Neural cell (in vitro differentiated cells): ENCODE data around the gene SLC31A1. TPM values are rescaled to one million over a fixed set of nuclear protein-coding genes. Genes with fewer than 3 reads are reported as not detected.

ENCODE experiments used
- H2AFZ ChIP-seq: fragments of 200-600, 300-800 bp; sonication (generic), shearing (Covaris generic); 2 replicates; pipeline ENCODE4 v1.6.0; 2014; ENCODE audit warnings: low read depth, mild to moderate bottlenecking, antibody characterized with exemption, low read length, moderate library complexity
- H3F3A ChIP-seq: fragments of 200-600 bp; shearing (Covaris generic); 2 replicates; pipeline ENCODE4 v1.6.1; 2016; ENCODE audit warnings: mild to moderate bottlenecking, moderate library complexity, mixed read lengths, antibody characterized with exemption, low read length; ENCODE audit not compliant: insufficient read depth, poor library complexity, severe bottlenecking
- H3K27ac ChIP-seq: fragments of 200-600, 300-800 bp; sonication (generic), shearing (Covaris generic); 2 replicates; pipeline ENCODE4 v1.5.1; 2014; ENCODE audit warnings: mild to moderate bottlenecking, low read length, moderate library complexity
- H3K27me3 ChIP-seq: fragments of 300-800, 200-600 bp; sonication (generic), shearing (Covaris generic); 2 replicates; pipeline ENCODE4 v1.6.0; 2014; ENCODE audit warnings: mild to moderate bottlenecking, low read depth, low read length, moderate library complexity; ENCODE audit not compliant: insufficient read depth
- H3K36me3 ChIP-seq: fragments of 300-800, 200-600 bp; sonication (generic), shearing (Covaris generic); 2 replicates; pipeline ENCODE4 v1.5.1; 2014; ENCODE audit warnings: mild to moderate bottlenecking, antibody characterized with exemption, low read length, moderate library complexity; ENCODE audit not compliant: insufficient read depth
- H3K4me2 ChIP-seq: fragments of 300-800, 200-600 bp; sonication (generic), shearing (Covaris generic); 2 replicates; pipeline ENCODE4 v1.6.0; 2014; ENCODE audit warnings: mild to moderate bottlenecking, low read length
- H3K4me3 ChIP-seq: fragments of 300-800, 200-600 bp; sonication (generic), shearing (Covaris generic); 2 replicates; pipeline ENCODE4 v1.5.1; 2014; ENCODE audit warnings: mild to moderate bottlenecking, low read length, moderate library complexity
- H3K79me2 ChIP-seq: fragments of 200-600 bp; shearing (Covaris generic); replicated peaks from 2 replicates; pipeline ENCODE4 v1.6.0; 2014; ENCODE audit warnings: mild to moderate bottlenecking, low read length, moderate library complexity; ENCODE audit not compliant: insufficient read depth
- H3K9ac ChIP-seq: fragments of 300-800, 200-600 bp; sonication (generic), shearing (Covaris generic); 2 replicates; pipeline ENCODE4 v1.6.1; 2016; ENCODE audit warnings: mild to moderate bottlenecking, low read length, mixed read lengths
- H3K9me2 ChIP-seq: fragments of 200-600 bp; shearing (Covaris generic); 2 replicates; pipeline ENCODE4 v1.6.1; 2016; ENCODE audit warnings: mild to moderate bottlenecking, low read length, mixed read lengths; ENCODE audit not compliant: insufficient read depth
- H3K9me3 ChIP-seq: fragments of 200-600, 300-800 bp; sonication (generic), shearing (Covaris generic); 2 replicates; pipeline ENCODE4 v1.6.1; 2016; ENCODE audit warnings: mild to moderate bottlenecking, mixed run types, low read length, moderate library complexity, mixed read lengths
- H4K20me1 ChIP-seq: fragments of 200-600 bp; shearing (Covaris generic); 2 replicates; pipeline ENCODE4 v1.6.1; 2016; ENCODE audit warnings: mild to moderate bottlenecking, mixed run types; ENCODE audit not compliant: insufficient read depth
- CTCF ChIP-seq: fragments of 450-650 bp; IDR thresholded peaks from 2 replicates; pipeline ENCODE4 v1.5.1; 2014; ENCODE audit warnings: antibody characterized with exemption, mild to moderate bottlenecking, moderate library complexity; ENCODE audit not compliant: poor library complexity, severe bottlenecking
- EP300 ChIP-seq: fragments of 450-650 bp; conservative IDR thresholded peaks from 2 replicates; pipeline ENCODE4 v1.6.1; 2014; ENCODE audit warnings: antibody characterized with exemption, mild to moderate bottlenecking, moderate library complexity; ENCODE audit not compliant: poor library complexity, severe bottlenecking
- EZH2 ChIP-seq: fragments of 200-600, 300-800 bp; shearing (Covaris generic), sonication (generic); IDR thresholded peaks from 2 replicates; pipeline ENCODE4 v1.6.1; 2014; ENCODE audit warnings: antibody characterized with exemption, low read length, borderline replicate concordance, mild to moderate bottlenecking; ENCODE audit not compliant: insufficient read depth, poor library complexity, severe bottlenecking
- MXI1 ChIP-seq: fragments of 450-650 bp; conservative IDR thresholded peaks from 2 replicates; pipeline ENCODE4 v1.6.1; 2014; ENCODE audit warnings: antibody characterized with exemption, mild to moderate bottlenecking; ENCODE audit not compliant: poor library complexity, severe bottlenecking
- POLR2AphosphoS5 ChIP-seq: IDR thresholded peaks from 2 replicates; pipeline ENCODE4 v1.6.1; 2012
- RAD21 ChIP-seq: fragments of 450-650 bp; conservative IDR thresholded peaks from 2 replicates; pipeline ENCODE4 v1.6.1; 2014; ENCODE audit warnings: antibody characterized with exemption, mild to moderate bottlenecking, moderate library complexity
- REST ChIP-seq: IDR thresholded peaks from 2 replicates; pipeline ENCODE4 v1.6.1; 2012; ENCODE audit warnings: borderline replicate concordance
- SMC3 ChIP-seq: fragments of 450-650 bp; conservative IDR thresholded peaks from 2 replicates; pipeline ENCODE4 v1.6.1; 2014; ENCODE audit warnings: antibody characterized with exemption, mild to moderate bottlenecking, moderate library complexity; ENCODE audit not compliant: poor library complexity
- TAF1 ChIP-seq: IDR thresholded peaks from 2 replicates; pipeline ENCODE4 v1.6.1; 2012; ENCODE audit warnings: low read depth
- polyA plus RNA-seq: library from polyadenylated mRNA; depleted of rRNA; stranded (reverse); fragments of >200 nt; gene quantifications from 2 replicates; pipeline ENCODE4 v1.2.3, GENCODE V29; 2014

Gene SLC31A1
- polyA plus RNA-seq, 1 donor from 2014 or later = 7.4 TPM

GRCh38 chr9:113267911-113268566, 46.7 kb downstream of the SLC31A1 start:
- Histone ChIP-seq H4K20me1 (no peaks in the 10 kb centered on the region), H3K27ac (no peak overlapping the region), H3K9ac (no peak overlapping the region), H3K4me3 (no peak overlapping the region), H3F3A (no peaks in the 10 kb centered on the region), H3K4me2 (no peak overlapping the region), H3K9me3 (no peaks in the 10 kb centered on the region), H3K36me3 (no peaks in the 10 kb centered on the region), H3K79me2 (no peaks in the 10 kb centered on the region), H3K9me2 (no peaks in the 10 kb centered on the region), H3K27me3 (no peaks in the 10 kb centered on the region), H2AFZ (no peak overlapping the region)
- TF ChIP-seq TAF1 = no peak
- TF ChIP-seq REST = no peak
- TF ChIP-seq EZH2 = no peak
- no peak for TF ChIP-seq POLR2AphosphoS5
- TF ChIP-seq EP300 = no peak
- no peak for TF ChIP-seq MXI1
- TF ChIP-seq SMC3 = no peak
- TF ChIP-seq CTCF = no peak
- TF ChIP-seq RAD21 = no peak

GRCh38 chr9:113269355-113269754, 48.0 kb downstream of the SLC31A1 start:
- no peaks in the 10 kb centered on the region for H3K9me2 ChIP-seq
- no peak for TF ChIP-seq SMC3
- no peak for TF ChIP-seq EP300
- no peak for TF ChIP-seq CTCF
- no peak for TF ChIP-seq POLR2AphosphoS5
- no peak for TF ChIP-seq TAF1
- no peaks in the 10 kb centered on the region for H4K20me1 ChIP-seq
- H3K9ac ChIP-seq = no peak overlapping the region
- no peak overlapping the region for H2AFZ ChIP-seq
- no peak overlapping the region for H3K4me2 ChIP-seq
- no peaks in the 10 kb centered on the region for H3K36me3 ChIP-seq
- H3K4me3 ChIP-seq = no peak overlapping the region
- H3K27ac ChIP-seq = no peak overlapping the region
- no peaks in the 10 kb centered on the region for H3K9me3 ChIP-seq
- no peaks in the 10 kb centered on the region for H3K27me3 ChIP-seq
- no peaks in the 10 kb centered on the region for H3F3A ChIP-seq
- peaks cover 10% of the 10 kb centered on the region for H3K79me2 ChIP-seq
